Measurements from ENCODE around the gene TRPM5. TPM values are rescaled to one million over a fixed set of nuclear protein-coding genes. Genes with fewer than 3 reads are reported as not detected.

The TRPM5 gene
- total and polyA plus RNA-seq, 7 donors, result not detected

- intact Hi-C loops (cut with DNase I), result no loop called here
- Histone ChIP-seq H3K4me1 (peaks cover 16% of the 10 kb centered on the region), H3K9me3 (no peaks in the 10 kb centered on the region), H3K4me3 (no peak overlapping the region), H3K27ac (no peak overlapping the region), H3K36me3 (ENCODE audit: insufficient read depth in 1 of 2, low read depth in 1 of 2) (peaks cover 0 to 58% of the 10 kb centered on the region in 2 donors), H3K27me3 (ENCODE audit: insufficient read depth in 3 of 3, low read length in 2 of 3) (no peaks in the 10 kb centered on the region)
- DNase-seq (no peak), ATAC-seq (no peak)
- 83 to 88% (median 87%) methylated on average over 22 to 26 of the region's 26 CpGs for WGBS, 3 donors
- TF ChIP-seq CTCF (IDR thresholded peaks at IDR 0.05), result no peak
Measured at GRCh38 chr11:2395211-2395730, 49.0 kb downstream of the TRPM5 start.

- no peaks in the 10 kb centered on the region for H3K27me3 ChIP-seq (ENCODE audit: insufficient read depth in 3 of 3, low read length in 2 of 3)
- no peak overlapping the region for H3K4me3 ChIP-seq
- ATAC-seq (no peak), DNase-seq (no peak)
- H3K36me3 ChIP-seq (ENCODE audit: insufficient read depth in 1 of 2, low read depth in 1 of 2), result peaks cover 0 to 58% of the 10 kb centered on the region in 2 donors
- no peaks in the 10 kb centered on the region for H3K9me3 ChIP-seq
- no peak for TF ChIP-seq CTCF (IDR thresholded peaks at IDR 0.05)
- H3K4me1 ChIP-seq, result peaks cover 21% of the 10 kb centered on the region
- no peak overlapping the region for H3K27ac ChIP-seq
- 81 to 86% (median 85%) methylated on average over 8 of the region's 8 CpGs for WGBS, 3 donors
- intact Hi-C loops (cut with DNase I), result no loop called here
Measured at GRCh38 chr11:2394818-2395105, 49.6 kb downstream of the TRPM5 start.

Other genes with a start within 250 kb of the TRPM5 start
- gene ASCL2, start 173.9 kb downstream of the TRPM5 start, total RNA-seq, result not detected
- gene ASCL2, start 173.9 kb downstream of the TRPM5 start, polyA plus RNA-seq, result under 1 TPM in 2 of 3 donors, not detected in 1; 0.03 to 0.08 TPM
- under 1 TPM in 3 of 4 donors, not detected in 1; 0.21 to 0.40 (median 0.22) TPM for gene C11orf21, start 142.6 kb downstream of the TRPM5 start, total RNA-seq
- under 1 TPM; 0.04 to 0.18 (median 0.12) TPM for gene C11orf21, start 142.6 kb downstream of the TRPM5 start, polyA plus RNA-seq
- gene TSPAN32, start 142.5 kb downstream of the TRPM5 start, total RNA-seq, result under 1 TPM in 3 of 4 donors, not detected in 1; 0.13 to 0.56 (median 0.54) TPM
- gene TSPAN32, start 142.5 kb downstream of the TRPM5 start, polyA plus RNA-seq, result under 1 TPM; 0.04 to 0.29 (median 0.04) TPM
- gene CD81, start 67.2 kb downstream of the TRPM5 start, total RNA-seq, result 100 to 1,000 TPM in 3 of 4 donors, 10 to 100 TPM in 1; 88.7 to 136 (median 117) TPM
- 100 to 1,000 TPM in 1 of 3 donors, 10 to 100 TPM in 2; 75.9 to 155 (median 90.1) TPM for gene CD81, start 67.2 kb downstream of the TRPM5 start, polyA plus RNA-seq
- 10 to 100 TPM; 43.4 to 65.5 (median 51.7) TPM for gene TSSC4, start 43.8 kb downstream of the TRPM5 start, total RNA-seq
- 100 to 1,000 TPM in 2 of 3 donors, 10 to 100 TPM in 1; 76.6 to 114 (median 107) TPM for gene TSSC4, start 43.8 kb downstream of the TRPM5 start, polyA plus RNA-seq
- 1 to 10 TPM; 1.1 to 3.1 (median 1.8) TPM for gene KCNQ1, start 494 bp upstream of the TRPM5 start, total RNA-seq
- under 1 TPM; 0.48 to 0.98 (median 0.52) TPM for gene KCNQ1, start 494 bp upstream of the TRPM5 start, polyA plus RNA-seq